GM04504 (cell line): ENCODE data around the gene CRYBA4.

Experiments
- DNase-seq: peaks from one replicate; pipeline ENCODE4 v3.0.0-alpha.2; 2012; ENCODE audit warnings: low read depth

CRYBA4 gene

GRCh38 chr22:26660961-26661578 is 39.3 kb downstream of the CRYBA4 start:
- DNase-seq = no peak

GRCh38 chr22:26662160-26662559 is 40.4 kb downstream of the CRYBA4 start:
- DNase-seq = no peak

- no peak for DNase-seq
Observed at GRCh38 chr22:26663374-26663923, 41.7 kb downstream of the CRYBA4 start.

- DNase-seq = peak; percentile 61
Observed at GRCh38 chr22:26665813-26666231, 44.1 kb downstream of the CRYBA4 start.

- no peak for DNase-seq
Observed at GRCh38 chr22:26667140-26667539, 45.4 kb downstream of the CRYBA4 start.

GRCh38 chr22:26669060-26669481 is 47.3 kb downstream of the CRYBA4 start:
- DNase-seq = peak; percentile 67

GRCh38 chr22:26670459-26670858 is 48.7 kb downstream of the CRYBA4 start:
- no peak for DNase-seq

- DNase-seq = no peak
Observed at GRCh38 chr22:26671317-26672059, 49.7 kb downstream of the CRYBA4 start.

- DNase-seq = no peak
Observed at GRCh38 chr22:26672060-26672471, 50.3 kb downstream of the CRYBA4 start.

GRCh38 chr22:26672590-26673468 is 51.1 kb downstream of the CRYBA4 start:
- peak; percentile 91 for DNase-seq

GRCh38 chr22:26673486-26673885 is 51.7 kb downstream of the CRYBA4 start:
- no peak for DNase-seq

- DNase-seq = no peak
Observed at GRCh38 chr22:26674211-26675190, 52.7 kb downstream of the CRYBA4 start.

- DNase-seq = no peak
Observed at GRCh38 chr22:26675687-26676268, 54.0 kb downstream of the CRYBA4 start.

GRCh38 chr22:26677217-26677616 is 55.5 kb downstream of the CRYBA4 start:
- DNase-seq = no peak

GRCh38 chr22:26679003-26679629 is 57.4 kb downstream of the CRYBA4 start:
- DNase-seq = peak; percentile 62
